Measurements from ENCODE around the gene MAP3K14.

- TF ChIP-seq CTCF (IDR thresholded peaks at IDR 0.05) (no peak), POLR2A (IDR thresholded peaks at IDR 0.05) (no peak)
Measured at GRCh38 chr17:45320349-45320930, 3.6 kb upstream of the MAP3K14 start.
